Fibroblast of skin of back (primary cell): ENCODE data around the gene PRDX6. TPM values are rescaled to one million over a fixed set of nuclear protein-coding genes. Genes with fewer than 3 reads are reported as not detected.
"Not testable (repeated sequence)": the region's sequence is repeated elsewhere in the genome, so short reads cannot be mapped to it uniquely, and the experiment has no call there.

Experiments used
- DNase-seq: peaks from one replicate; pipeline ENCODE4 v3.0.0-alpha.2; 2013
- polyA plus RNA-seq, 2 experiments: library from polyadenylated mRNA; unstranded; fragments of 120-200 nt; gene quantifications; one replicate each; pipeline ENCODE4 v1.2.1, GENCODE V29; 2013; ENCODE audit not compliant: insufficient read length in 2 of 2

Gene PRDX6, protein sequence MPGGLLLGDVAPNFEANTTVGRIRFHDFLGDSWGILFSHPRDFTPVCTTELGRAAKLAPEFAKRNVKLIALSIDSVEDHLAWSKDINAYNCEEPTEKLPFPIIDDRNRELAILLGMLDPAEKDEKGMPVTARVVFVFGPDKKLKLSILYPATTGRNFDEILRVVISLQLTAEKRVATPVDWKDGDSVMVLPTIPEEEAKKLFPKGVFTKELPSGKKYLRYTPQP
- 284 TPM for polyA plus RNA-seq (2013, experiment 1 of 2; ENCODE audit: insufficient read length)
- 285 TPM for polyA plus RNA-seq (2013, experiment 2 of 2; ENCODE audit: insufficient read length)

- DNase-seq, result peak; percentile 49
Observed at GRCh38 chr1:173477286-173478093, at the start of gene PRDX6. TSS of gene PRDX6 (plus strand) at chr1:173477335. CDS start at chr1:173477398, 63 bp downstream.

DNA sequence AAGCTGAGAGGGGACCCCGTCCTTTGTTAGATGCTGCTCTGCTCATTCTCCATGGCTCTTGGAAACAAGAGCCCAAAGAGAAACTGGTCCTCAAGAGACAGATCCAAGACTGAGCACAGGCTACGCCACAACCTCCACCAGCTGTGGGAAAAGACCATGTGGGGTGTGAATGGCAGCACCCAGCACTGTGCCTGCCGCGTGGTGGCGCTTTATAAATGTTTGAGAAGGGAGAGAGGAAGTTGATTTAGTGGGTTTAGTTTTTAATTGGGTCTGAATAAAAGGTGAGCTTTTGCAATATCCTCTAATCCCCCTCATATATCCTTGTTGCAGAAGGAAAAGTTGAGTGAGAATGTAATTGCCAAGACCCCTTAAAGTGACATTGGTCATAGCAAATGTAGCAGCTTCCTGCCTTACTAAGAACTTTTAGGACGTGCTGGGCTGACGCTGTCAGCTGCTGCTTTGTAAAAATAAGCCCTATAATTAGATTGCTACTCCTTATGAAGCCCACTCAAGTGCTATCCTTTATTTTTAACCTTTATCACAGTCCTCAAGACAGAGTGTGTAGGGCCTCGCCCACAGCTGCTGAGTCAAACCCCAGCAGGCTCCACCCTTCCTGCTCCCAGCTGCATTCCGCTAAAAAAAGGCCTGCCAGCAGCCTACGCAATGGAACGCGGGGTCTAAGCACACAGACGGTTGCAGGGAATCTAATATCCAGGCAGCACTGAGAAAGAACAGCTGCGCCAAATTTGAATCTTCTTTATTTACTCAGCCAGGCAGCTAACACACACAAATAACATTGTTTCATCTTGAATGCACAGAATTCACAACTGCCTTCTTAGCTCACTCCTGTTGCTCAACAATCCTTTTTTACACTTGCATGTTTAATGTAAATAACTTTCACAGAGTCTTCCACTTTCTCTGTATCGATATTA, 47.4 kb upstream of the PRDX6 start:
- DNase-seq, result peak; percentile 91

DNA sequence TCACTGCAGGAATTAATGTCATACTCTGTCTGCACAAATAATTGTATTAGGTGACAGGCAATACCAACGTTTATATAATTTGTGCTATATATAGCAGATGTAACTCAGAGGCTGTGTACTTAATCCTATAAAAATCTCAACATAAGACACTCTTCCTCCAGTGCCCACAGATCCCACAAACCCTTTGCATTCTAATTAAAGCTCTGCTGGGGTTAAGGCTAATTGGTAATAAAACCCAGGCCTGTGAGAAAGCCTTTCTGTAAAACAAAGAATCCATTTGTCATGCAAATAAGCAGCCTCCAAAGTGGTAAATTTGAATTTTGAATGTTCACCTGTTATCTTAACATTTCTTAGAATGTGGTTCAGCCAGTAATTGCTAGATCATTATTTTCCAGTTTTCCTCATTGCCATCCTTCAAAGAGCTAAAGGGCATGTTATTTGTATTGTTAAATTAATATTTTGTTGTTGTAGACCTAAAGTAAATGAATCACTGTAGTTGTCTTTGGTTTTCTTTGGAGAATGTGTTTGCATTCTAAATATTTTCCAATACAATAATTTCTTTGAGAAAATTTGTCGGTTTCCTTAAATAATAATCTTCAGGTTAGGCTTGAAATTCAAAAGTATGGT, 46.3 kb upstream of the PRDX6 start:
- DNase-seq, result no peak

DNA sequence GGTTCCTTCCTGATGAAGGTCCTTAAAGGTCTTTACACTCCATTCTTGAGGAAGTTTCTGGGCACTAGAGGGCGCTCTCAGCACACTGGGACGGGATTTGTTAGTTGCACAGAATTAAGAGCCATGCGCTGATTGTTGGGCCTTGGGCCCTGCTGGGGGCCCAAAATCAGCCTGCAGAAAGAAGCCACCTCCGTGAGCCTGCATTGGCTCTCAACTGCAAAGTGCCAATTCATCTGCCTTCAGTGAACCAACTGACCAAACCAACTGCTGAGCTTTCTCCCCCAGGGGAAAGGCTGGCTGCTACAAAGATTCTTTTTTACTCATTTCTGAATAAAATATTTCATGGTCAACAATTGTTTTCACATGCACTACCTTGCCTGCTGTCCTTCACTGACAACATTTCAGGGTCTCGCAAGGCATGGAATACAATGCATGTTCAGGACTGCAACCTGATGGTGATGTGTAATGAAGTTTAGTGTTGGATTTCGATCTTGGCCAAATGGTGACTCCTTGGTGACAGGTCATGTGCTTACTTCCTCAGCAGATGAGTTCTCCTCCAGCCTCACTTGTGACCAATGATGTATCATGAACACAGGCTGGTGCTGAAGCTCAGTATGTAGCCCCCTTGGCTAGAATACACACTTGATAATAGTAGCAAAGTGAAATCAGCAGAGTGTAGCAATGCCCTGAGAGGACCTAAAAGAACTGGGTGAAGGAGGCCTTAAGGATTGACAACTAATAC, 45.7 kb upstream of the PRDX6 start:
- peak; percentile 86 for DNase-seq

- no peak for DNase-seq
Observed at GRCh38 chr1:173432331-173432730, 44.8 kb upstream of the PRDX6 start.

GRCh38 chr1:173433751-173434326, 43.3 kb upstream of the PRDX6 start:
- peak; percentile 70 for DNase-seq

- no peak for DNase-seq
Observed at GRCh38 chr1:173436841-173437428, 40.2 kb upstream of the PRDX6 start.

DNA sequence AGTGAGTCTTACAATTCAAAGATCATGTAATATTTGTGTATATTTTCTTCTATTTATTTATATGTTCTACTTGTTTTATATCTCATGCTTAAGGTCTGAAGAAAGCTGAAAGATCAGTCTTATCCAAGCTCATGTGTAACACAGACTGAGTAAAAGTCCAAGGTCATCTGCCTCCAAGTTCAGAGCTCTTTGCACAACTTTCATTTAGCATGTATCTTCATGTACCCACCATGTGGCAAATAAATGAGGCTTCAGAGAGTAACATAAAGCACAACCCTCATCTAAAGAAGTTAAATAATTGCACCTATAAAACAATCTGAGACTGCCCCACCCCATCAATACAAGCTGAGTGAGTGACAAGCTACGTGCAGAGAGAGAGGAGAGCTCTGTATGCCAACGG, 38.5 kb upstream of the PRDX6 start:
- no peak for DNase-seq

DNA sequence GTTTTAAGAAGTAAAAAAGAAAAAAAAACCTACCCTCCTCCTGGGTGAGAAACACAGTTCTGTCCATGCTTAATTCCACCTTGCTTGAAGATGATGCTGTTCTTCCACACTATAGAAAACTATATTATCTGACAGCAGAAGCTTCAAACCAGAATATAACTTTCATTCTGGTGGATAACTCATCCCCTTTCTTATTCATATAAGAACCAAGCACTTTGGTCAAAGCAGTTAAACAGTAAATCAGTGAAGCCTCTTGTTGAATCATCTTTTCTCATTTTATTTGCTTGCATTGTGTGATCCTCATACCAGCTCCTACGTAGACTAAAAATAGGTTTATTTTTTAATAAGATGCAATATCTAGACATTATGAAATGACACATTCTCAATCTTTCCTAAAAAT, 36.7 kb upstream of the PRDX6 start:
- DNase-seq, result no peak

DNA sequence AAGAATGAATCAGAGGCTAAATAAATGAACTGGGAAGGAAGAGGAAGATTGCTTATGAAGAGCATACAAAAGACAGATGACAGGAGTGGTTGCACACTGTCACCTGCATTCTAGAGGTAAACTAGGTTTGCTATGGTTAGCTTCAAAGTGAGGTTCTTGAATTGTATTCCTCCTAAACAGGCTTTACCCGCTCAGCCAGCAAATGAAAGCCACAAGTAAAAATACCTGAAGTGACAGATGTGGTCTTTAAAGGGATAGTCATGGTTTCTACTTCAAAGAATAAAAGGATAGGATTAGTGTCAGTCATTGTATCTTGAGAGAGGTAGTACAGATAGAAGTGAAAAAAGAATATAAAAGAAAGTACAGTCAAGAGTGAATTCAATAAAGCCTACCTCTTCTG, 32.4 kb upstream of the PRDX6 start:
- no peak for DNase-seq

DNA sequence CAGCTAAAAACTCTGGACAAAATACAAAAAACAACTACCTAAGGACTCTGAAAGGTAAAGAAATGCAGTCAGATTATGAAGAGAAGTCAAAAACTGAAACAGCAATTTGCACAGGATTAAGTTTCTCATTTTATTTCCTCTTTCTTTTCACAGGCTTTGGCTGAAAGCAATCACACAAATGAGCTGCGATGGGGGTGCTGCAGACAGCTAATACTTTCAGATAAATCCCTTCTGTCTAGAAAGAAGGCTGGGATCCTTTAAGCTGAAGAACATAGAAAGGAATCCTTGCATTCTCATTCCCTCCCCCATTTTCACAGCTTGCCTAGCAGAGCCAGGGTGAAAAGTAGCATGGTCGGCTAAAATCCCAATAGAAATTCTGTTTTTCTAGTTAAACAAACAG, 32.0 kb upstream of the PRDX6 start:
- DNase-seq, result no peak

DNA sequence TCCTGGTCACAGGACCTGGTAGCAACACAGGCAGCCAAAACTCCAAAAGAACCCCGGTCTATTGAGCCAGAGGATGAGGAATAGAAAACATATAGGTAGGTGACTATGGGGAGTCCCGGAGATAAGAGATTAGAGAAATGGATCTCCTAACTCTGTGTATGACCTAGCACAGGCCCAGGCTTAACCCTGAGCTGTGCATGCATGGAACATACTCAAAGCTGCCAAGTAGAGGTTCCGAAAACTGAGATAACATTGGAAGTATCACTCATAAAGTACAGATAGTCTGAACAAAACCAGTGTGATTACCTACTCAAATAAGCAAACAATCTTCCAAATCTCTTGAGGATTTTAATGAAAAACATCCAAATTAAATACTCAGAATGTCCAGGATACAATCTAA, 31.5 kb upstream of the PRDX6 start:
- DNase-seq, result no peak

DNA sequence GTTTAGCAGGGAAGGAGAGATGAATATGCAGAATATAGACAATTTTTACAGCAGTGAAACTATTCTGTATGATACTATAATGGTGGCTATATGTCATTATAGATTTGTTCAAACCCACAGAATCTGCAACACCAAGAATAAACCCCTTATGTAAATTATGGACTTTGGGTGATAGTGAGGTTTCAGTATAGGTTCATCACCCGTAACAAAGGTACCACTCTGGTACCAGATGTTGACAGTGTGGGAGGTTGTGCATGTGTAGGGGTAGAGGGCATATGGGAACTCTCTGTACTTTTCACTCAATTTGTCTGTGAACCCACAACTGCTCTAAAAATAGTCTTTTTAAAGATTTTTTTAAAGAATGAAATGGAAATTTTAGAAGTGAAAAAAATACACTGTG, 29.9 kb upstream of the PRDX6 start:
- no peak for DNase-seq

DNA sequence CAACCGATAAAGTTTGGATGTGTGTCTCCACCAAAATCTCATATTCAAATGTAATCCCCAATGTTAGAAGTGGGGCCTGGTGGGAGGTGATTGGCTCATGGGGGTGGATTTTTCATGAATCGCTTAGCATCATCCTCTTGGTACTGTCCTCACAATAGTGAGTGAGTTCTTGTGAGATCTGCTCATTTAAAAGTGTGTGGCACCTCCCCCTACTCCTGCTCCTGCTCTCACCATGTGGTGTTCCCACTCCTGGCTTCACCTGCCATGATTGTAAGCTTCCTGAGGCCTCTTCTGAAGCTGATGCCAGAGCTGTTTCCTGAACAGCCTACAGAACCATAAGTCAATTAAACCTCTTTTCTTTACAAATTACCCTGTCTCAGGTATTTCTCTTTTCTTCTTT, 28.2 kb upstream of the PRDX6 start:
- DNase-seq, result no peak

DNA sequence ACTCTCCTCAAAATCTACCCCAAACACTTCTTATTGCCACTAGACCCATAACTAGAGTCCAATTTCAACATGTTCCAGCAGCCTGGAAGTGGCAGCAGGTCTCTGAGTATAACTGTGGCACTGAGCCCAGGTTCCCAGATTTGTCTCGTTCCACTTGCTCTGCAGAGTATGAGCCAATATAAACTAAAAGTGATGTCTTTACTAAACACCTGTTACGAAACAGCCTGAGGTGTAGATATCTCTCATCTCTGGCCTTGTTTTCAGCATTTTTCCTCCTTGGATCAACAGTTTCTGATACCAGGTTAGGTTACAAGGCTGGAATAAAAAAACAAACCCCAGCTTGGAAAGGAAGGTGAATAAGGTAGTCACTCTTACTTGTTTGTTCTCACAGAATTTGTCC, 25.2 kb upstream of the PRDX6 start:
- DNase-seq, result no peak

DNA sequence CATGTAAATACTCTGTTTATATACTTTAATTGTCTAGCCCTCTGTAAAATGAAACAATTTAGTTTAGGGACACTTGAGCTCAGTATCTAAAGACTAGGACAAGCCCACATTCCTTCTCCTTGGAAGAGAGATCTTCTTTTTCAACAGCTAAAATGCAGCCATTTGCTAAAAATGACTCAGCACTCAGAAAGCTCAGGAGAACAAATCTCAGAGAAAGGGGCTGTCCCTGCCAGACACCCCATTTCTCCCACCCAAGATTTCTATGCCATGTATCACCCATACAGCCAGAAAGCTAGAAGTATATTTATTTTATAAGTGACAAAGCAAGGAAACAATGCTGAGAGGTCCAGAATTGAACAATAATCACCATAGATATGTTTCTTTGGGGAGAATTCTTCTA, 23.2 kb upstream of the PRDX6 start:
- peak; percentile 64 for DNase-seq

GRCh38 chr1:173454966-173455524, 22.1 kb upstream of the PRDX6 start:
- DNase-seq, result no peak

GRCh38 chr1:173459885-173460284, 17.2 kb upstream of the PRDX6 start:
- DNase-seq, result no peak

- DNase-seq, result not testable (repeated sequence)
Observed at GRCh38 chr1:173462666-173463065, 14.5 kb upstream of the PRDX6 start.

GRCh38 chr1:173464185-173464584, 12.9 kb upstream of the PRDX6 start:
- not testable (repeated sequence) for DNase-seq

GRCh38 chr1:173467426-173467825, 9.7 kb upstream of the PRDX6 start:
- peak; percentile 60 for DNase-seq
